Tibial nerve (tissue), 4 donors: ENCODE data around the gene CFAP97. TPM values are rescaled to one million over a fixed set of nuclear protein-coding genes. Genes with fewer than 3 reads are reported as not detected.

ENCODE experiments used
- DNase-seq, 2 donors: peaks; one replicate each; pipeline ENCODE4 v3.0.0-alpha.2; 2019; ENCODE audit warnings: low spot score in 2 of 2
- H3K27ac ChIP-seq, 4 donors: fragments of 200-600 bp; sonication (generic) in 3 of 4; one replicate each; pipeline ENCODE4 v1.5.1; 2017 to 2019; ENCODE audit warnings: mild to moderate bottlenecking in 1 of 4
- H3K27me3 ChIP-seq, 2 donors: fragments of 200-600 bp; sonication (generic) in 1 of 2; one replicate each; pipeline versions ENCODE4 v1.5.1 to v1.6.0; 2017 to 2019
- H3K36me3 ChIP-seq, 3 donors: fragments of 200-600 bp; sonication (generic); one replicate each; pipeline ENCODE4 v1.5.1; 2018 to 2019
- H3K4me1 ChIP-seq, 4 donors: fragments of 200-600 bp; sonication (generic) in 3 of 4; one replicate each; pipeline ENCODE4 v1.5.1; 2017 to 2019
- H3K4me3 ChIP-seq, 4 donors: fragments of 200-600 bp; sonication (generic) in 3 of 4; one replicate each; pipeline ENCODE4 v1.5.1; 2017 to 2019; ENCODE audit warnings: mild to moderate bottlenecking in 1 of 4, moderate library complexity in 1 of 4
- H3K9me3 ChIP-seq, 4 donors: fragments of 200-600 bp; sonication (generic) in 3 of 4; one replicate each; pipeline ENCODE4 v1.5.1; 2017 to 2019
- EP300 ChIP-seq, 2 donors: sonication (generic); formaldehyde crosslinking; IDR thresholded peaks; one replicate each; pipeline ENCODE4 v1.6.1; 2017; ENCODE audit warnings: antibody characterized with exemption in 2 of 2, mild to moderate bottlenecking in 1 of 2
- POLR2A ChIP-seq, 2 donors: fragments of 450-650 bp; IDR thresholded peaks; one replicate each; pipeline ENCODE4 v1.6.1; 2017; ENCODE audit warnings: antibody characterized with exemption in 2 of 2, mild to moderate bottlenecking in 2 of 2, moderate library complexity in 2 of 2
- WGBS, 2 donors: methylation state at CpG; one replicate each; pipeline ENCODE4 v1.1.5; 2018; 5-methylcytosine and 5-hydroxymethylcytosine counted together
- total RNA-seq, 4 donors: library from RNA; depleted of rRNA; stranded (reverse); fragments of >200 nt; gene quantifications; one replicate each; pipeline ENCODE4 v1.1.0, GENCODE V29; 2016
- TF ChIP-seq, protein P1 (sequence below), 5 experiments: fragments of 200-600 bp in 3 of 5; fragments of 450-650 bp in 2 of 5; sonication (generic) in 3 of 5; IDR thresholded peaks; one replicate each; pipeline ENCODE4 v1.5.1; 2016 to 2019; ENCODE audit warnings: antibody characterized with exemption in 5 of 5, mild to moderate bottlenecking in 3 of 5, moderate library complexity in 2 of 5

Gene CFAP97
- total RNA-seq, 4 donors from 2014 or later, result 30.3 to 44.1 (median 33.3) TPM

DNA sequence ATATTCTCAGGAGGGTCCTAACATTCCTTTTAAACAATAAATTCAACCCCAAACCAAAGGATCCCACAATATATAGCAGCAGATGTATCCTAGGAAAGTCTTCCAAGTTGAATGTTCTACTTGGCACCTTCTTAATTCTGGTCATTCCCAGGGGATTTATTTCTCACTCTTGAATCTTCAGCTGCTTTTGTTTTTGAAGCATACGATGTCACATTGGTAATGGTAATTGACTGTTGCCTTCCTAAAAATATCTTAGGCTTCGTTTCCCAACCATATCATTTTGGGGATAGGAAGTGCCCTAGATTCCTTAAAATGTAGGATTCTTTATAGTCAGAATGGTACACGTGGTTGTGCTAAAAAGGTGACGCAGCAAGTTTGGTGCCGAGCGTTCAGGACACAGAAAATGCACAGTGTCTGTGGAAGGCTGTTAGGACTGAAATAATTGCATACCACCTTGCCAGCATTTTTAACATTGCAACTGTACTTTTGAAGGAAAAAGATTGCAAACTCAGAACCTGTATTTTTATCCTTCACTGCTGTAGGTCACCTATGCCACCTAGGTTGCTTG is 13.7 kb upstream of the CFAP97 start:
- Histone ChIP-seq H3K4me1 (peaks cover 0 to 17% (median 14%) of the 10 kb centered on the region in 4 donors), H3K4me3 (no peak overlapping the region), H3K27me3 (no peaks in the 10 kb centered on the region), H3K36me3 (no peaks in the 10 kb centered on the region), H3K9me3 (no peaks in the 10 kb centered on the region), H3K27ac (no peak overlapping the region)
- no peak for DNase-seq
- TF ChIP-seq EP300 (IDR thresholded peaks at IDR 0.05), result no peak
- TF ChIP-seq, protein P1, sequence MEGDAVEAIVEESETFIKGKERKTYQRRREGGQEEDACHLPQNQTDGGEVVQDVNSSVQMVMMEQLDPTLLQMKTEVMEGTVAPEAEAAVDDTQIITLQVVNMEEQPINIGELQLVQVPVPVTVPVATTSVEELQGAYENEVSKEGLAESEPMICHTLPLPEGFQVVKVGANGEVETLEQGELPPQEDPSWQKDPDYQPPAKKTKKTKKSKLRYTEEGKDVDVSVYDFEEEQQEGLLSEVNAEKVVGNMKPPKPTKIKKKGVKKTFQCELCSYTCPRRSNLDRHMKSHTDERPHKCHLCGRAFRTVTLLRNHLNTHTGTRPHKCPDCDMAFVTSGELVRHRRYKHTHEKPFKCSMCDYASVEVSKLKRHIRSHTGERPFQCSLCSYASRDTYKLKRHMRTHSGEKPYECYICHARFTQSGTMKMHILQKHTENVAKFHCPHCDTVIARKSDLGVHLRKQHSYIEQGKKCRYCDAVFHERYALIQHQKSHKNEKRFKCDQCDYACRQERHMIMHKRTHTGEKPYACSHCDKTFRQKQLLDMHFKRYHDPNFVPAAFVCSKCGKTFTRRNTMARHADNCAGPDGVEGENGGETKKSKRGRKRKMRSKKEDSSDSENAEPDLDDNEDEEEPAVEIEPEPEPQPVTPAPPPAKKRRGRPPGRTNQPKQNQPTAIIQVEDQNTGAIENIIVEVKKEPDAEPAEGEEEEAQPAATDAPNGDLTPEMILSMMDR (IDR thresholded peaks at IDR 0.05), result no peak
- TF ChIP-seq POLR2A (IDR thresholded peaks at IDR 0.05), result no peak
- 62 to 65% methylated on average over 6 of the region's 6 CpGs for WGBS, 2 donors

DNA sequence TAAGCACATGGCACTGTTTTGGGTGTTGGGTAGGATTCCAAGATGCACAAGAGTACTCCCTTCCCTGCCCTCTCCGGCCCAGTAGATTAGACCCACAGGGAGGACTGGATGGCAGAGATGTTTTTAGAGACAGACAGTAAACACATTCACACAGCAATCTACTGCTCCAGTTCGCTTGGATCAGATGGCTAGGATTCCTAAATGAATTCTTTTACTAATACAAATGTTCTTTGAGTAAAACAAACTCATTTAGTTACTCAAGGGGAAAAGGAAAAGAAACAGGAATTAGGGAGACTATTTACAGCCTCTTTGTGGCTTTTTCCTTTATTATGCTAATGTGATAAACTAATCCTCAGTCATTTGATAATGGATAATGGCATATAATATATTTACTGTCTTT is 11.5 kb upstream of the CFAP97 start:
- no peak for DNase-seq
- peaks cover 0 to 32% (median 23%) of the 10 kb centered on the region in 4 donors for H3K4me1 ChIP-seq
- H3K27me3 ChIP-seq, result no peaks in the 10 kb centered on the region
- peak overlapping the region in 2 of 4 donors; percentile 25 to 34 for H3K27ac ChIP-seq
- no peak for TF ChIP-seq POLR2A (IDR thresholded peaks at IDR 0.05)
- TF ChIP-seq, protein P1 (IDR thresholded peaks at IDR 0.05), result no peak
- TF ChIP-seq EP300 (IDR thresholded peaks at IDR 0.05), result no peak
- no peaks in the 10 kb centered on the region for H3K36me3 ChIP-seq
- H3K9me3 ChIP-seq, result no peaks in the 10 kb centered on the region
- WGBS, 2 donors, result 31 to 43% methylated on average over 2 of the region's 2 CpGs
- no peak overlapping the region for H3K4me3 ChIP-seq

DNA sequence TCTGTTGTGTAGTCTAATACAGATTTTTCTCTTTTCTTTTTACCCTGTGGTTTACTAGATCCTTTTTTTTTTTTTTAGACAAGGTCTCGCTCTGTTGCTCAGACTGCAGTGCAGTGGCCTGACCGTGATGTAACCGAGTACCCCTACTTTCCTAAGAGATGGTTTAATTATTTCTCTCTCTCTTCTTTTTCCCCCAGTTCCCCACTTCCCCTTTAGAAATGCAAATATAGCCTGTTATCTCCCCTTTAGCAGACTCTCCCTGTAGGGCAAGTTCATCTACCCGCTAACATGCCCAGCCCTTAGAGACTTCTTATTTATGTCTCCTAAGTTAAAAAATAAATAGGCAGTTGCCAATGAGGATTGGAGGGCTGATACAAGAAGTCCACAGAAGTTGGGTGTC is 10.1 kb upstream of the CFAP97 start:
- TF ChIP-seq, protein P1 (IDR thresholded peaks at IDR 0.05), result no peak
- no peak for TF ChIP-seq EP300 (IDR thresholded peaks at IDR 0.05)
- no peak for TF ChIP-seq POLR2A (IDR thresholded peaks at IDR 0.05)
- no peaks in the 10 kb centered on the region for H3K9me3 ChIP-seq
- peaks cover 0 to 27% (median 17%) of the 10 kb centered on the region in 4 donors for H3K4me1 ChIP-seq
- WGBS, 2 donors, result 92 to 97% methylated on average over 4 of the region's 4 CpGs
- H3K4me3 ChIP-seq, result no peak overlapping the region
- DNase-seq, result no peak
- H3K27me3 ChIP-seq, result no peaks in the 10 kb centered on the region
- H3K36me3 ChIP-seq, result no peaks in the 10 kb centered on the region
- H3K27ac ChIP-seq, result no peak overlapping the region

DNA sequence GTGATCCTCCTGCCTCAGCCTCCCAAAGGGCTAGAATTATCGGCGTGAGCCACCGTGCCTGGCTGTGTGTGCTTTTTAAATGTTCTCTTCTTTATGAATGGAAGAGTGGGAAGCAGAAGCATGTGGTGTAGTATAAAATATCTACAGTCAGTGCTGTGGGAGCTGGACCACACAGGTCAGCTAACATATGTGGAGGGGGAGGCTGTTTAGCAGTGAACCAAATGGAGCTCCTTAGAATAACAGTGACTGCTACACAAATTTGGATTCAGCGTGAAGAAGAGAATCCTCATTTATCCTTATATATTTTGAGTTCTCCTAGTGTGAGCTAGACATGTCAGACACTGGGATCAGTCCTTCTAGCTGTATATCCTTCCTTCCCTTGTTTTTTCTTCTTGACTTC is 8.8 kb upstream of the CFAP97 start:
- Histone ChIP-seq H3K4me1 (peaks cover 0 to 29% (median 18%) of the 10 kb centered on the region in 4 donors), H3K9me3 (no peaks in the 10 kb centered on the region), H3K36me3 (no peaks in the 10 kb centered on the region), H3K27ac (no peak overlapping the region), H3K4me3 (no peak overlapping the region), H3K27me3 (no peaks in the 10 kb centered on the region)
- DNase-seq, result no peak
- 58 to 89% methylated on average over 4 of the region's 4 CpGs for WGBS, 2 donors
- TF ChIP-seq POLR2A (IDR thresholded peaks at IDR 0.05), result no peak
- no peak for TF ChIP-seq EP300 (IDR thresholded peaks at IDR 0.05)
- TF ChIP-seq, protein P1 (IDR thresholded peaks at IDR 0.05), result no peak

DNA sequence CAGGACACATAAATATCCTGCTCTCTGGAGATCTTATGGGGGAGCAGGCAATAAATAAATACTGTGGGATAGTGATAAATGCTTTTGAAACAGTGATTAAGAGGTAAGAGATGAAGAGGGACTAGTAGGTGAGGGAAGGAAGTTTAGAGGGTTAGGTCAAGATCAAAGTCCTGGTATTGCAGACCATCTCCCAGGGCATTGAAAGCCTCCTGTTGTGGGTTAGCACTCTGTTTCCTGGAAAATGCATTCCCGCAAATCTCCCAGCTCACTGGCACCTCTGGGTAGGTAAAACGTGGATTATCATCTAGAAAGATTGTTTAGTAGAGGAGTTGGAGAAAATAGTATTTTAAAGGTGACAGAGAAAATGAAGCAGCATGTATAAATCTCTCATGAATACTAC is 7.8 kb upstream of the CFAP97 start:
- peak overlapping the region in 1 of 4 donors; percentile 86 for H3K27ac ChIP-seq
- H3K9me3 ChIP-seq, result no peaks in the 10 kb centered on the region
- H3K36me3 ChIP-seq, result no peaks in the 10 kb centered on the region
- TF ChIP-seq, protein P1 (IDR thresholded peaks at IDR 0.05), result no peak
- TF ChIP-seq EP300 (IDR thresholded peaks at IDR 0.05), result no peak
- no peak for TF ChIP-seq POLR2A (IDR thresholded peaks at IDR 0.05)
- 60 to 78% methylated on average over 2 of the region's 2 CpGs for WGBS, 2 donors
- DNase-seq, result no peak
- no peaks in the 10 kb centered on the region for H3K27me3 ChIP-seq
- peak overlapping the region in 1 of 4 donors; percentile 83 for H3K4me3 ChIP-seq
- H3K4me1 ChIP-seq, result peaks cover 0 to 29% (median 18%) of the 10 kb centered on the region in 4 donors
